Fibroblast of lung (primary cell): ENCODE data around the gene TAS2R60.

Source experiments
- EZH2 ChIP-seq: IDR thresholded peaks from 2 replicates; pipeline ENCODE4 v1.5.1; 2012; ENCODE audit warnings: low read length, control low read depth, mild to moderate bottlenecking; ENCODE audit errors: missing control alignments
- TF ChIP-seq, protein P1 (sequence below), 2 donors: IDR thresholded peaks in 1 of 2; conservative IDR thresholded peaks in 1 of 2; 1 replicate in 1 of 2; 2 replicates in 1 of 2; pipeline ENCODE4 v1.5.1; 2011 to 2012; ENCODE audit warnings: low read length in 2 of 2, control low read depth in 1 of 2, inconsistent platforms in 1 of 2, low read depth in 1 of 2, mild to moderate bottlenecking in 1 of 2

DNA sequence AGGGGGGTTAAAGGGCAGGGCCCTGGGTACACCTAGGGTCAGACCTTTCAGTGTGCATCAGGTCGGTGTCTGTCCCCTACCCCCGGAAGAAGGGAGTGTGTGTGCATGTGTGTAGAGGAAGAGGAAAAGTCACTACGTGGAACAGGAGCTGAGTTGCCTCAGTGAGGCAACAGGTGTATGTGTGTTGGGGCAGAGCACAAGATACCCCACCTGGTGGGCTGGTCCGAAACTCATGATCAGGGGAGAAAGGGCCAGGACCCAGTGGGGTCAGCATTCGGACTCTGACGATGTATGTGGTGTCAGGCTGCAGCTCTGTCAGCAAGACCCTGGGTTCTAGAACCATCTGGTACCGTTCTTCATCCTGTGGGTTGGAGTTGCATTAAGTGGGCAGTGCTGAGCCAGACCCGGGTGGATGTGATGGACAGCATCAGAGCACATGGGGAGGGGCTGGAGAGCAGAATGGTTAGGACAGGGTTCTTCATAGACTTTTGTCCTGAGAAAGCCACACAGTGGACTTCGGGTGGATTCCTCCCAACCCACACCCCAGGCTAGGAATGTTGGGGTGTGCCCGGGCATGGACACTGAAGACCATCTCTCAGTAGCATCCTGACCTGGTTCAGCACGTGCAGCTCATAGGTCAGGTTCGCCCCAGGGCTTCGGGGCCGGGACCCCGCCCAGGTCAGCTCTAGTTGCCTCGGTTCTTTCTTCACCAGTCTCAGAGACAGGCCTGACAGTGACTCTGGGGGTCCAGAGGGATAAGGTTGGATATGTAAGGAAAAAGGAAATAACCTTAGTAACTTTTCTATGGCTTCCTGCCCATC, 45.3 kb upstream of the TAS2R60 start:
- TF ChIP-seq, protein P1, sequence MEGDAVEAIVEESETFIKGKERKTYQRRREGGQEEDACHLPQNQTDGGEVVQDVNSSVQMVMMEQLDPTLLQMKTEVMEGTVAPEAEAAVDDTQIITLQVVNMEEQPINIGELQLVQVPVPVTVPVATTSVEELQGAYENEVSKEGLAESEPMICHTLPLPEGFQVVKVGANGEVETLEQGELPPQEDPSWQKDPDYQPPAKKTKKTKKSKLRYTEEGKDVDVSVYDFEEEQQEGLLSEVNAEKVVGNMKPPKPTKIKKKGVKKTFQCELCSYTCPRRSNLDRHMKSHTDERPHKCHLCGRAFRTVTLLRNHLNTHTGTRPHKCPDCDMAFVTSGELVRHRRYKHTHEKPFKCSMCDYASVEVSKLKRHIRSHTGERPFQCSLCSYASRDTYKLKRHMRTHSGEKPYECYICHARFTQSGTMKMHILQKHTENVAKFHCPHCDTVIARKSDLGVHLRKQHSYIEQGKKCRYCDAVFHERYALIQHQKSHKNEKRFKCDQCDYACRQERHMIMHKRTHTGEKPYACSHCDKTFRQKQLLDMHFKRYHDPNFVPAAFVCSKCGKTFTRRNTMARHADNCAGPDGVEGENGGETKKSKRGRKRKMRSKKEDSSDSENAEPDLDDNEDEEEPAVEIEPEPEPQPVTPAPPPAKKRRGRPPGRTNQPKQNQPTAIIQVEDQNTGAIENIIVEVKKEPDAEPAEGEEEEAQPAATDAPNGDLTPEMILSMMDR (conservative IDR thresholded peaks at IDR 0.05 in 1 of 2, IDR thresholded peaks at IDR 0.05 in 1 of 2; ENCODE audit: low read depth in 1 of 2, low read length in 2 of 2) = no peak
- no peak for TF ChIP-seq EZH2
